NCI-H2107 treated with DMSO at 0.1 percent for 48 hours (cell line): ENCODE results near the gene SPOP.
"Not testable (repeated sequence)": the region's sequence is repeated elsewhere in the genome, so short reads cannot be mapped to it uniquely, and the experiment has no call there.

Experiments used
- DNase-seq: peaks from one replicate; lab custom pipeline; 2025; ENCODE audit not compliant: unreplicated experiment; lab: John Stamatoyannopoulos, UW

SPOP gene

DNA sequence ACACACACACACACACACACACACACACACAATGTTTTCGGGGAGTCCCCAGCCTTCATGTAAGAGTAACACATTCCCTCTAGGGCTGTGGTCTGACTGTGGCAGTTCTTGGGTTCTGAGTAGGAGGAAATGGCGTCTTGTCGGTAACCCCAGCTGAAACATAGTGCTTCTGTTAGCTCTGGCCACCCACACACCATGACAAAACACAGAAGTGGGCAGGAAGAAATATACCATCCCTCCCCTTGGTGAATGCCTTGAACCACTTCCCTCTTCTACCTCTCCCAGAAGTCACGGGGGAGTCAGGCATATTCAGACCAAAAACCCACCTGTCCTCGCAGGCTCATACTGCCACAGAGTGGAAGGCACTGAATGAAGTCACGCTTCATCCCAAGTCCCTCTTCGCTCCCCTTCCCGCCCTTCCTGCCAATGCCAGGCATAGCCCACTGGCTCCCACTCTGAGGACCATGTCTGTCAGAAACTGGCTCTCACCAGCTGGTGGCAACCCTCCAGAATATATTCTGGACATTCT is 18.4 kb upstream of the SPOP start:
- DNase-seq: no peak

DNA sequence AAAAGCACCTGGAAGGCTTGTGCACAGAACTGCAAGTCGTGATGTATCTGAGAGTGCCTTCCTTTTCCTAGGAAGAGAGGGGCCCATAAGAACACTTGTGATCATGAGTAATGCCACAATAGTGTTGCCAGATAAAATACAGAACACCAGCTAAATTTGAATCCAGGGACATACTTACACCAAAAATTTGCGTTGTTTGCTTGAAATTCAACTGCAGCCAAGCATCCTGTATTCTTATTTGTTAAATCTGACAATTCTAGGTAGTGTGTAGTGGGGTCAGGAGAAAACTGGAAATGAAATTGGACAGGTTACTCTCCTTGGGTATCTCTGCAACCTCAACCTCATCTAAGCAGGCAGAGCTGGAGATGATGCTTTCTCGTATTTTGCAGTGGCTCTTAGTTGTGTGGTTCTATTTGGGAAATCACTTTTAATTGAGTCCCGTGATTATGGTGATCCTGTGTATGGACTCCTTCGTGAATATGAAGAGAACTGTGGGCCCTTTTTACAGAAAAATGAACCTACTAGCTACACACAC is 17.9 kb upstream of the SPOP start:
- DNase-seq: no peak

DNA sequence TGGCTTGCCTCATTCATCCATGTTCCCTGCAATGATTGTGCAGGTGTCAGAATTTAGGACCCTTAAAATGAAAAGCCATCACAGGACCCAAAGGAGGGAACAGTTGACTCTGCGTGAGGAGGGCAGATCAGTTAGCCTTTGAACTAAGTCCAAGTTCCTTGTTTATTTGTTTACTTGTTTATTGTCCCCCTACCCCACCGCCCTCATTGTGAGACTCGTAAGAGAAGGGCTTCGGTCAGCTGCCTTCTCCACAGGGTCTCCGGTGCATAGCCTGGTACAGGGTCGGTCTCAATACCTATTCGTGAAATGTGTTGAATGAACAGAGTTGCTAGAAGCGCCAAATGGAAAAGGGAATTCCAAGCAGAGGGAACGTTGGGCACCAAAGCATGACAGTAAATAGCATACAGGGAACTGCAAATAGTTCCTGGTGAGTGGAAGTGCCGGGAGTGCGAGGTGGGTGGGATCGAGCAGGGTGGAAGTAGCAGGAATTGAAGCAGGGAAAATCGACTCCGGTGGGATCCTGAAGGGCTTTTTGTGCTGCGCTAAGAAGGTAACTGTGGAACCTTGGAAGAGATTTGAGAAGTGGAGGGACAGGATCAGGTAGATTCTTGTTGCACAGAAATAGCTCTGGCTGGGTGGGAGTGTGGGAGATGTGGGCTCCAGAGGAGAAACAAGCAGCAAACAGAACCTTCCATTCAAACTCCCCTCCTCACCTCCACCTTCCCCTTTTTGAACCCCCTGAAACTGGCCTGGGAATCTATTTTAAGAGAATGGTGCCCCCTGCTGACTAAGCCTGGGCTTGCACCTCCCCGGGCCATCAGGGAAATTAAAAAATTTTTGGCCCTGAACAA is 17.2 kb upstream of the SPOP start:
- no peak for DNase-seq

DNA sequence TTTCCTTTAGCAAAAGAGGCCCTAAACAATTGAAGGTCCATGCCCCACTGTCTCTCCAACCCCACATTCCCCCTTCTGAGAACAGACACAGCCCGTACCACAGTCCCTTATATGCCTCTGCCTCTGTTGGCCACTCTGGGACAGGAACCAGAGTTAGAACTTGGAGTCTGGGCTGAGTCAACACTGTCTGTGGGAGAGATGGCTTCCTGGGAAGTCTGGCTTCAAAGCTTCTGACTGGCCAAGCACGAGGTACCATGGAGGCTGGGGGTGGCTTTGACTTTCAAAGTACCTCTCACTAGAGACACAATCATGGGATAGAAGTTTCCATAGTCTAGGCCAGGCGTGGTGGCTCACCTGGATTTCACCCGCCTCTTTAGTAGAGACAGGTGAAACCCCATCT is 14.9 kb upstream of the SPOP start:
- no peak for DNase-seq

DNA sequence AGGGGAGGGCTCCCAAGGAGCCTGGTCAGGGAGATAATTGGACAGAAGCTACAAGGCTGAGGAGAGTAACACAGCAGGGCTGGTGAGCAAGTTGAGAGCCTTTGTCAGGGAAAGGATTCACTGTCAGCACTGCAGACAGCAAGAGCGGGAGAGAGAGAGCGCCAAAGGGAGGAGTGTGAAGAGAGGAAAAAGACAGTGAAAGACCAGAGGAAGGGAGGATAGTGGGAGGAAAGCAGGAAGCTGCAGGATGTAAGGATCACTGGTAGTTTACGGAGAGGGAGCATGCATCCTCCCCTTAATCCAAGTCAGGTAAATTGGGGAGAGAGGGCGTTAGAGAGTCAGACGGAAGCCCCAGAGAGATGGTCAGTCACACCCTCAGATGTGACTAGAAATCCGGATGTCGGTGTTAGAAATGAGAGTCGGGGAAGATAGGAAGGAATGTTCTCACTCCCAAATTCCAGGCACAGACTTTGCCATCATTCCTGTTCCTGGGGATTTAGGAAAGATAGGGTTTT is 13.8 kb upstream of the SPOP start:
- no peak for DNase-seq

DNA sequence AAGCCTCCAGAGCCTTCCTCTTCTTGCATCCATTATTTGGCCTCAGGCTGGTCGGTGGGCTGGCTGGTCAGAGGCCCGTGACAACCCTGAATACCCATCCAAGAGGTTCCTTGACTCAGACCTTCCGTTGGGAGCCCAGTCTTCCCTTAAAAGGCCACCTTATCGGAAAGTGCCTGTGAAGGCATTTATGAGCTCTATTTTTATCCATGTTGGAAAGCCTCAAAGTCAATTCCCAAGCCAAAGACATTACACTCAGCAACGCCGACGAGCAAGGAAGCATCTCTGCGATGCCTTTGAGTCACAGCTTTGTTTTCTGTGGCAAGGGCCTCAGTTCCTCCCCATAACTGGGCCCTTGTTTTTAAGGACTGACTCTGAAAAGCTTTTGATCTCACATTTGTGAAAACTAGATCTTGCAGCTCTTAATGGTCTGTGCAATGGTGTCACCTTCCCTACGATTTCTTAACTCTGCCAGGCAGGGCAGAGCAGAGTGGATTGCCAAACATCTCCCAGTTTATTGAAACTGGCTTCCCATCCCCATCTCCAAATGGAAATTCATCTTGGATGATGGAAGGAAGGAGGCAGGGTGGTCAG is 13.3 kb upstream of the SPOP start:
- DNase-seq: no peak

DNA sequence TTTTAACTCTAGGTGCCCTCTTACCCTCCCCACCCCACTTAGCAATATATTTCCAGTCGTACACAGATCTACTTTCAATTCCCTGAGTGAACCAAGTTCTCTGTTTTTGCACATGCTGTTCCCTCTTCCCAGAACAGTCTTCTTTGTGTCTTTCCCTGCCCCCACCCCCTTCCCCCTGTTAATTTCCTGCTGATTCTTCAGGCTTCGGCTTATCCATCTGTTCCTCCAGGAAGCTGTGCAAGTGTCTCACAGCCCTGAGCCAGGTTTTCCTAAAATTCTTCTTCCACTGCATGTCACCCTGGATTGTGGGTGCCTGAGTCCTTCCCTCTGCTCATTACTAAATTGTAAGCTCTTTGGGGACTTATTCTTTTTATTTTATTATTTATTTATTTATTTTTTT is 12.4 kb upstream of the SPOP start:
- DNase-seq: no peak

DNA sequence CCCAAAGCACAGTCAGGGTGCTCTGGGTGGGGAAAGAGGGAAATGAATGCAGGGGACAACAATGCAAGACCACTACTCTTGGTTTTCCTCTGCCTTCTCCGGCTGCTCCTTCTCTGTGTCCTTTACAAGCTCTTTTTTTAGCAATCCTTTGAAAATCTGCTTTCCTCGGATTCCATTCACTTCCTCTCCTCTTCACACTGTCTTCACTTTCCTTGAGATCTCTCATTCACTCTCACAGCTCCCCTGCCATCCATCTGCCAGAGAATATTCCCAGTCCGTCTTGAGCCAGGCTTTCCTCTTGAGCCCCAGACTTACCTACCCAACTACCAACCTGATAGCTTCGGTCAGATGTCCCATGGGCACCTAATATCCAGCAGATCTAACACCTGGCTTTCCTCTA is 11.0 kb upstream of the SPOP start:
- DNase-seq: no peak

DNA sequence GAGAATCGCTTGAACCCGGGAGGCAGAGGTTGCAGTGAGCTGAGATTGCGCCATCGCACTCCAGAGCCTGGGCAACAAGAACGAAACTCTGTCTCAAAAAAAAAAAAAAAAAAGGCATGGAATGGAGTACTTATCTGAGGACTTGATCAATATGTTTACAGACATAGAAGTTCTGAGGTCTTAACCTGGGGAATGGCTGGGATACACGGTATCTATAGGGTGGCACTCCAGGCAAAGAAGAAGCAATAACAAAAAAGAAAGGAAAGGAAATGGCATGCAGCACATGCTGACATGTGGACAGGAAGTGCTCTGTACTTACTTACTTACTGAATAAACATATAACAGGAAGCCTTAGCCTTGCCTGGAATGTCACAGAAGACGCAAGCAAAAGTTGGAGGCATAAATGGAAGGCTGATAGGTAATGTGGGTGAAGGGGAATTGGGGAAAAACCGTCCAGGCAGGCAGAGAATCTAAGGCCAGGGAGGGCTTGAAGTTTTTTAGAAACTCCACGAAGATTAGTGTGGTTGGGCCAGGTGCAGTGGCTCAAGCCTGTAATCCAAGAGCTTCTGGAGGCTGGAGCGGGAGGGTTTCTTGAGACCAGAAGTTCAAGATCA is 10.1 kb upstream of the SPOP start:
- DNase-seq: no peak

DNA sequence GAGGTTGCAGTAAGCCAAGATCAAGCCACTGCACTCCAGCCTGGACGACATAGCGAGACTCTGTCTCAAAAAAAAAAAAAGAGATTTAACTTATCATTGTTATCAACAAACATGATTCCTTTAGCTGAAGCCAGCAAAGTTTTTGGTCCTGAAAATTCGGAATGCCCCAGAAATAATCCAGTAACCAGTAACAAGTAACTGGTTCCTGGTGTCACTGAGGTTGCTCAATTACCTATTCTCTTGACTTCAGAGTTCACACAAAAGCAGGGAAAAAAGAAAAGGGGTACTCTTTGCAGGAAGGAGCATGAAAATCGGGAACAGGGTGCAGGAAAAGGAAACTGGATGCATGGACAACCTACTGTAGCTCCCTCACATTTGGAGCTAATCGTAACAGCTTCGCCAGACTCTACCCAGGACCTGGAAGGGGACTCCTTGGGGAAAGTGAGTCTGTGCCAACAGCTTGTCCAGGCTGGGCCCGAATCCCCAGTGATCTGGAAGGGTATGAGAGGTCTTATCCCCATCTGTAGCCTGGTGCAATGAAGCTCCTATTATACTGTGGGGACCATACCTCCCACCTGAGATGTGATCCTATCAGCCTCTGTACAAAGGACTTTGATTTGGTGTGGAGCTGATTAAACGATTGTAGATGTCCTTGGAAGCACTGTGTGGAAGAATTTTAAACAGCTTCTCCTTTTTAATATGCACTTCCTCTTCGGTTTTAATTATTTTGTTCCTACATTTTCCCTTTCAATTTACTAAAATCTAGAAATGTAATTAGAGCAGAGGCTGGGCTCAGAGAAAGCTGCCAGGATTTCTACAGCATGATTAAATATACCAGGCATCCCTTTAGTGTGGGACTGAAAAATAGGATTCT is 3.4 kb upstream of the SPOP start:
- DNase-seq: no peak

DNA sequence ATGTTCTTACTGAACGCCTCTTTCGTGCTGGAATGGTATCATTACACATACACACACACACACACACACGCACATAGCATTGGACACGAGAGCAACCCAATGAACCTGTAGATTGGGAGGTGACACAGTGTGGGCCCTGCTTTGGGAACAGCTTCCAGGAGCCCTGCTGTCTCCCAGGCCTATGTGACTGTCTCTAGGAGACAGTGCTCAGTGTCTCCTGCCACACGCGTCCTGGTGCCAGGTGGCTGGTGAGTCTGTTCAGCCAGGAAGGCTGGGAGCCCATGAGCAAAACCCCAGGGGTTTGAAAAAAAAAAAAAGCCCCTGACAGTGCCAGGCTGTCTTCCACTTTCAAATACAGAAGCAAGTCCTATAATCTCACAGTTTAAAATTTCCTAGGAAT is 2.4 kb upstream of the SPOP start:
- no peak for DNase-seq

DNA sequence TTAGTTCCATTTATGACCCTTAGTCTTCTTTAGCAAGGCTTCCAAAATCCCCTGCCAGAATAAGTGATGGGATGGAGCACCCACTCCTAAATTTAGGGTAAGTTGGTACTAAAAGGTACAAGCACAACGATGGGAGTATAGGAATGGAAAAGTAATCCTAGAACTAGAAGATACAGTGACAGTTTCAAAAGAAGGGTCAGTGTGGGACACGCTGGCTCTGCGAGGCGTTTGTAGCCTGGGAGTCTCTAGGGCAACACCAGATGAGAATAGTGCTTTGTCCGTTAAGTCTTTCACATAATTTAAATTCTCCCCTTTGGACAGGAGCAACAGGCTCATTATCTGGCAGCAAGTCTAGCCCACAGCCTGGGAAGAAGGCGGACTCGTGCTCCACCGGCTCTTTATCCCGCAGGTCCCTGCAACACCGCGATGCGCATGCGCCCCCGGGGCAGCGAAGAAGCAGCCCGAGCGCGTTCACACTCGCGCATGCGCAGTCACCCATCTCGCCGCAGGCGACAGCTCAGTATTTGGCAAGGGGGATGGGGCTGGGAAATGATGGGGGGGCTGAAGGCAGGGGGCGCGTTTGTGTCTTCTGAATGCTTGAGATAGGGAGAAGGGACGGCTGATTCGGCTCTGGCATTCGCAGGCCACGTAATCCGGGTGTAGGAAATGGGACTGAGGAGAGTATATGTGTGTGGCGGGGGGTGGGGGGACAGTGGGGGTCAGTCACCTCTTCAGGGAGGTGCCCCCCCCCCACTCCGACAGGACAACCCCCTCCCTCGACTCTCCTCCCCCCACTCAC is 564 bp downstream of the SPOP start:
- peak; percentile 77 for DNase-seq

DNA sequence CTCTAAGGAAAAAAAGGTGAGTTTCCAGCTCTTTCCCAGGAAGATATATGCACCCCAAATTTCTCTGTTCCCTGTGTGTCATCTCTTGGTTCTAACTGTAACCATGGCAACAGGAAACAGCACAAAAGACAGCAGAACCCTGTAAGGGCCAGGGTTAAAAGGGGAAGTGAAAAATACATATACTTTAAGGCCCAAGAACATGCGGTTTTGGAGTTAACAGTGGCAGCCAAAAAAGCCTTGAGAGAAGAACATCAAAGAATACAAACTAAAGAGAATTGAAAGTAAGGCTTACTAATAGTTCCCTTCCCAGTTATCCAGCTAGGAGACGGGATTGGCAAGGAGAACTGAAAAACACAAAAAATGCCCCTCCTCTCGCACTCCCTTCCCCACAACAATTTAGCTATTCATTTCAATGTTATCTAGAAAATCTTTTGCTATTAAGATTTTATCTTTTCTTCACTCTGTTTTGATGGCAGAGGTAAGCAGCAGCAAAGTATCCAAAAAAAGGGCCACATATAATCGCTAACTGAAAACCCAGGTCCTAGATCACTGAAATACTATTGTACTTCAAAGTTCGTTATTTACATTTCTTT is 1.5 kb downstream of the SPOP start:
- no peak for DNase-seq

DNA sequence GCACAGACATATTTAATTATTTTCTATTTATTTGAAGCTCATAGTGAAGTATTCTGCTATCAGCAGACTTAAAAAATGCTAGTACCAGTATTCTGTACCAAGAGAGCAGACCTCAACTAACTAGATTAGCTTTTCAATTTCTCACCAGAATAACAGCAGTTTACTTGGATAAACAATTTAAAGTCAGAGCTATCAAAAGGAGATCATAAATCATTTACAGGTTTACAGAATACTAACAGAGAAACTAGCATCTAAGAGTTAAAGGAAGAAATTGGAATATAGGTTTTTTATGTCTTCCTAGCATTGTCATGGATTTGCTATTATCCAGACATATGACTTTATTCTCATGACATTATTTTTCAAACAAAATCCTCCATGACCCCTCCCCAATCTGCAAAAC is 3.4 kb downstream of the SPOP start:
- DNase-seq: no peak

DNA sequence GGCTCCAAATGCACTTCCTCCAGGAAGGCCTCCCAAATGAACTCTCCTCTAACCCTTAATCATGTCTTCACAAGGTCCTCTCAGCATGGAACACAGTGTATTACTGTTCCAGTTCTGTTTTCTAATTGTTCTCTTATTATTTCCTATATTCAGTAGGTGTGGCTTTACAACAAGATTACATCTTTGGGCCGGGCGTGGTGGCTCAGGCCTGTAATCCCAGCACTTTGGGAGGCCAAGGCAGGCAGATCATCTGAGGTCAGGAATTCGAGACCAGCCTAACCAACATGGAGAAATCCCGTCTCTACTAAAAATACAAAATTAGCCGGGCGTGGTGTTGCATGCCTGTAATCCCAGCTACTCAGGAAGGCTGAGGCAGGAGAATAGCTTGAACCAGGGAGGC is 4.2 kb downstream of the SPOP start:
- not testable (repeated sequence) for DNase-seq

DNA sequence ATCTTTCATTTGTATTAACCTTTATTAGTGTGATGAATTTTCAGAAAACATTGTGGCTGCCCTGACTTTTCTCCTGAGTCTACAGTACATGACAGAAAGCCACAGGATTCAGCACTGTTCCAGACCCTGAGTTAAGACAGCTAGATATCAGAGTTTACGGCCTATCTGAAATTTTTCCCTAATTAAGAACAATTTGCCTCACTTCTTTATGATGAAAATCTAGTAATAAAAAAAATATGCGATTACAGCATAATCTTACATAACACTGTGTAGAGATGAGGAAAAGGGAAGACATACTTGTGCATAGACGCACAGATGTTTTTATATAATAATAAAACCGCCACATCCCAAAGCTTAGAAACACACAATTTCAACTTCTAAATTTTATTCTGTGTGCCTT is 7.3 kb downstream of the SPOP start:
- DNase-seq: no peak

DNA sequence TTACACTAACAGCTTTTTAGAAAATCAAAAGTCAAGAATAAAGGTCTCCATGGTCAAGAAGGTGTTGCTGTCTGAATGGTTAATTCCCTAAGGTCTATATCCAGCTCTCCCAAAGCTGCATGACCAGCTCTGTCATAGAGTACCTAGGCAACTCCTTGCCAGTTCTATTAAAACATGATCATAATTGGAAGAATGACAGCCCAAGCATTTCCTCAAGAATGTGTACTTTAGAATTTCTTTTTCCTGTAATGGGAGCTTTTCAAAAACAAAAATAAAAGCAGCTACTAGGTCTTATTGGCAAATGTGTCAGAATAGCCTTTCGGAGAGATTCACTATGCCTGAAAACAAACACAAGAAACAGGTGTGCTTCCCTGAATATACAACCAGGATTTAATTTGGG is 7.9 kb downstream of the SPOP start:
- DNase-seq: no peak

DNA sequence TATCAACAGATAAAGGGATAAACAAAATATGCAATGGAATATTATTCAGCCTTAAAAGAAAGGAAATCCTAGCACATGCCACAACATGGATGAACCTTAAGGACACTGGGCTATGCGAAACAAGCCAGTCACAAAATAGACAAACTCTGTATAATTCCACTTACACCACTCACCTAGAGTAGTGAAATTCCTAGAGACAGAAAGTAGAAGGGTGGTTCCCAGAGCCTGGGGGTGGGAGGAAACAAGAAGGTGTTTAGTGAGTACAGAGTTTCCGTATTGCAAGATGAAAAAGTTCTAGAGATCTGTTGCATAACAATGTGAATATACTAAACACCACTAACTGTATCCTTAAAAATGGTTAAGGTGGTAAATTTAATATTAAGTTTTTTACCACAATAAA is 10.0 kb downstream of the SPOP start:
- DNase-seq: no peak

DNA sequence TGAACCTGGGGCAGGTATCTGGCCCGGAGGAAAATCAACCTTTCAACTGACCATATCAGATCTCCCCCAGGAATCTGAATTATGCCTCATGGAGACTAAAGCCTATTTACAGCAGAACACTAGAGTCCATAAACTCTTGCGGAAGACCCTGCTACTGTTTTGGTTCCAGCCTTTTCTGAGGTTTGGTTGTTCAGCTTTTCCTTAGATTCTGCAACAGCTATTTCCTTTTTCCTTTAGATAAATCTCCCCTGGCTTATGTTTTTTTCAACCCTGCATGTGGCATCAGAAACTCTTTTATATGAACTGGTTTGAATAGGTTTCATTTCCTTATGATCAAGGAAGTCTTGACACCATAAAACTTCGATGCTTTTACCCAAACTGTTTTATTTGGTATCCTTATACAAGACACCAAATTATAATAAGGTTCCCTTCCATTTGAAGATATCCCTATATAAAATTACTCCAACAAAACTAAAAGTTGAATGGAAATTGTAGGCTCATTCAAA is 13.1 kb downstream of the SPOP start:
- no peak for DNase-seq
